HepG2 (cell line): ENCODE data around the gene MYL6B. TPM values are rescaled to one million over a fixed set of nuclear protein-coding genes. Genes with fewer than 3 reads are reported as not detected.
A peak's percentile ranks its signal among the peaks of the same experiment; 100 is the strongest.

Experiments used
- ATF7 ChIP-seq, 2 experiments: fragments of 450-650 bp in 1 of 2; sonication (generic) in 1 of 2; formaldehyde crosslinking in 1 of 2; IDR thresholded peaks; 2 replicates each; pipeline versions ENCODE4 v1.4.0 to v1.6.1; 2016 to 2020; ENCODE audit warnings: antibody characterized with exemption in 1 of 2, mild to moderate bottlenecking in 1 of 2, missing genetic modification reagents in 1 of 2
- BRCA1 ChIP-seq: sonication (generic); formaldehyde crosslinking; IDR thresholded peaks from 2 replicates; pipeline ENCODE4 v1.4.0; 2020; ENCODE audit warnings: missing genetic modification reagents
- DNMT3B ChIP-seq: conservative IDR thresholded peaks from 2 replicates; pipeline ENCODE4 v1.6.1; 2016; ENCODE audit warnings: missing biosample characterization, control low read depth
- E2F1 ChIP-seq: sonication (generic); formaldehyde crosslinking; IDR thresholded peaks from 2 replicates; pipeline ENCODE4 v1.5.0; 2020; ENCODE audit warnings: missing genetic modification reagents
- GTF2F1 ChIP-seq: fragments of 150-350 bp; IDR thresholded peaks from 2 replicates; pipeline ENCODE4 v1.6.1; 2014; ENCODE audit warnings: low read length
- HIVEP1 ChIP-seq: sonication (generic); formaldehyde crosslinking; IDR thresholded peaks from 2 replicates; pipeline ENCODE4 v1.4.0; 2020; ENCODE audit warnings: mild to moderate bottlenecking, missing genetic modification reagents
- KDM4B ChIP-seq: sonication (generic); formaldehyde crosslinking; IDR thresholded peaks from 2 replicates; pipeline ENCODE4 v1.4.0; 2020; ENCODE audit warnings: missing genetic modification reagents
- NFIB ChIP-seq: sonication (generic); formaldehyde crosslinking; IDR thresholded peaks from 2 replicates; pipeline ENCODE4 v1.9.0; 2021; ENCODE audit warnings: missing genetic modification reagents, mild to moderate bottlenecking, borderline replicate concordance
- NFKBIZ ChIP-seq: IDR thresholded peaks from 2 replicates; pipeline ENCODE4 v1.6.1; 2018; ENCODE audit warnings: missing genetic modification reagents, missing compliant biosample characterization
- NR2F6 ChIP-seq, 2 experiments: IDR thresholded peaks; 2 replicates each; pipeline ENCODE4 v1.6.1; 2016; ENCODE audit warnings: antibody characterized with exemption in 1 of 2, mild to moderate bottlenecking in 1 of 2
- RERE ChIP-seq: IDR thresholded peaks from 2 replicates; pipeline ENCODE4 v1.6.1; 2016; ENCODE audit warnings: low read depth, missing genetic modification reagents, missing compliant biosample characterization
- SALL2 ChIP-seq: sonication (generic); formaldehyde crosslinking; IDR thresholded peaks from 2 replicates; pipeline ENCODE4 v1.8.1; 2023; ENCODE audit warnings: mild to moderate bottlenecking, missing genetic modification reagents, inconsistent platforms
- TBL1XR1 ChIP-seq: fragments of 150-350 bp; IDR thresholded peaks from 2 replicates; pipeline ENCODE4 v1.6.1; 2014; ENCODE audit warnings: borderline replicate concordance, low read length; ENCODE audit not compliant: partially characterized antibody
- TEAD3 ChIP-seq: optimal IDR thresholded peaks from 2 replicates; pipeline ENCODE3; 2016; ENCODE audit warnings: borderline replicate concordance
- THAP11 ChIP-seq: IDR thresholded peaks from 2 replicates; pipeline ENCODE4 v1.6.1; 2016; ENCODE audit warnings: missing biosample characterization, missing genetic modification reagents
- THRA ChIP-seq: sonication (generic); formaldehyde crosslinking; IDR thresholded peaks from 2 replicates; pipeline ENCODE4 v1.4.0; 2020; ENCODE audit warnings: missing genetic modification reagents, borderline replicate concordance
- TIGD3 ChIP-seq: sonication (generic); formaldehyde crosslinking; IDR thresholded peaks from 2 replicates; pipeline ENCODE4 v1.5.1; 2020; ENCODE audit warnings: mild to moderate bottlenecking, missing genetic modification reagents, borderline replicate concordance
- ZNF121 ChIP-seq: sonication (generic); formaldehyde crosslinking; IDR thresholded peaks from 2 replicates; pipeline ENCODE4 v1.5.0; 2020; ENCODE audit warnings: mild to moderate bottlenecking, missing genetic modification reagents
- ZNF264 ChIP-seq: sonication (generic); formaldehyde crosslinking; IDR thresholded peaks from 2 replicates; pipeline ENCODE4 v1.4.0; 2020; ENCODE audit warnings: missing genetic modification reagents
- ZNF335 ChIP-seq: sonication (generic); formaldehyde crosslinking; IDR thresholded peaks from 2 replicates; pipeline ENCODE4 v1.4.0; 2020; ENCODE audit warnings: missing genetic modification reagents
- ZZZ3 ChIP-seq: sonication (generic); formaldehyde crosslinking; IDR thresholded peaks from 2 replicates; pipeline ENCODE4 v1.4.0; 2020; ENCODE audit warnings: missing genetic modification reagents, mild to moderate bottlenecking, borderline replicate concordance
- polyA plus RNA-seq, 8 experiments: library from polyadenylated mRNA; depleted of rRNA in 3 of 8; stranded (reverse) in 7 of 8; unstranded in 1 of 8; fragments of >200 nt; fragmentation: Illumina TruSeq in 4 of 8; extraction: Trizol in 4 of 8; gene quantifications; 2 replicates each; pipeline versions ENCODE4 v1.2.1 to v1.2.3, GENCODE V29; 2011 to 2016; ENCODE audit warnings: low read depth in 4 of 8, missing spikeins in 1 of 8, mixed read lengths in 1 of 8; ENCODE audit not compliant: insufficient read depth in 1 of 8
- total RNA-seq, 5 experiments: library from RNA; depleted of rRNA; stranded (reverse); fragments of >200 nt; fragmentation: Illumina TruSeq; extraction: Trizol; gene quantifications; 2 replicates each; pipeline ENCODE4 v1.2.3, GENCODE V29; 2016; ENCODE audit warnings: low read depth in 1 of 5

Gene MYL6B
- total and polyA plus RNA-seq, 2 of the 13 experiments (the other 11 are each of a cell fraction or from before 2014, with no cell fraction given), result 75.7 to 88.7 TPM

GRCh38 chr12:56127888-56128669, 24.3 kb upstream of the MYL6B start, which contains the start of gene ESYT1 (continued):
- no peak; the same call in 1 of the 2 replicates for TF ChIP-seq RERE (CRISPR knock-in tag)
- TF ChIP-seq HIVEP1 (CRISPR knock-in tag), result no peak; the same call in 1 of the 2 replicates
- TF ChIP-seq NR2F6 (IDR thresholded peaks at IDR 0.05), result no peak
- no peak for TF ChIP-seq NR2F6 (CRISPR knock-in tag; IDR thresholded peaks at IDR 0.05)
- TF ChIP-seq DNMT3B (CRISPR knock-in tag), result no peak
- TF ChIP-seq KDM4B (CRISPR knock-in tag), result 0 out of 2 replicates have a peak, but pooled peaks have one; percentile 12
- TF ChIP-seq ZNF335, result peak; percentile 38; the same call in 1 of the 2 replicates
- TF ChIP-seq TBL1XR1, result no peak
- no peak for TF ChIP-seq NFIB
- TF ChIP-seq TEAD3 (CRISPR knock-in tag), result peak; percentile 7
- no peak for TF ChIP-seq THRA
- TF ChIP-seq ZNF121 (CRISPR knock-in tag), result no peak
- peak; percentile 64; the same call in 1 of the 2 replicates for TF ChIP-seq THAP11 (CRISPR knock-in tag)
- no peak; the same call in 1 of the 2 replicates for TF ChIP-seq TIGD3 (CRISPR knock-in tag)
- no peak for TF ChIP-seq ZZZ3
- TF ChIP-seq ZNF264 (CRISPR knock-in tag), result no peak
- TF ChIP-seq GTF2F1, result no peak; the same call in 1 of the 2 replicates
- TF ChIP-seq E2F1, result peak; percentile 91
- peak; percentile 100 for TF ChIP-seq ATF7 (IDR thresholded peaks at IDR 0.05)
- TF ChIP-seq ATF7 (CRISPR knock-in tag; IDR thresholded peaks at IDR 0.05), result peak; percentile 96
- no peak for TF ChIP-seq BRCA1 (CRISPR knock-in tag)
- peak; percentile 85 for TF ChIP-seq SALL2
- no peak for TF ChIP-seq NFKBIZ
